ENCODE results near the gene PARL.

The PARL gene

GRCh38 chr3:183884427-183885296, at the start of gene PARL:
Gene PARL, minus strand, starts transcription at chr3:183884880. Its CDS starts 34 bp downstream, at chr3:183884846.
- peak; percentile 82 for DNase-seq

- DNase-seq, result no peak
These were observed 48.5 kb upstream of the PARL start for GRCh38 chr3:183933160-183933559.

- no peak for DNase-seq
These were observed 47.2 kb upstream of the PARL start for GRCh38 chr3:183931881-183932280.

- no peak for DNase-seq
These were observed 45.4 kb upstream of the PARL start for GRCh38 chr3:183930086-183930485.

GRCh38 chr3:183927059-183927458, 42.4 kb upstream of the PARL start:
- DNase-seq, result no peak

GRCh38 chr3:183924956-183925355, 40.3 kb upstream of the PARL start:
- DNase-seq, result no peak

GRCh38 chr3:183924543-183924942, 39.9 kb upstream of the PARL start:
- no peak for DNase-seq

- no peak for DNase-seq
These were observed 37.7 kb upstream of the PARL start for GRCh38 chr3:183922421-183922820.

GRCh38 chr3:183921096-183921495, 36.4 kb upstream of the PARL start:
- no peak for DNase-seq

- no peak for DNase-seq
These were observed 35.7 kb upstream of the PARL start for GRCh38 chr3:183920416-183920815.

GRCh38 chr3:183918178-183918577, 33.5 kb upstream of the PARL start:
- no peak for DNase-seq

- DNase-seq, result no peak
These were observed 33.1 kb upstream of the PARL start for GRCh38 chr3:183917776-183918175.

- DNase-seq, result no peak
These were observed 30.2 kb upstream of the PARL start for GRCh38 chr3:183914856-183915255.

- DNase-seq, result no peak
These were observed 28.9 kb upstream of the PARL start for GRCh38 chr3:183913580-183913920.

- DNase-seq, result no peak
These were observed 28.4 kb upstream of the PARL start for GRCh38 chr3:183912895-183913579.

GRCh38 chr3:183911763-183912506, 27.3 kb upstream of the PARL start:
- DNase-seq, result no peak

GRCh38 chr3:183911087-183911486, 26.4 kb upstream of the PARL start:
- no peak for DNase-seq

- no peak for DNase-seq
These were observed 24.4 kb upstream of the PARL start for GRCh38 chr3:183909030-183909600.

- no peak for DNase-seq
These were observed 23.2 kb upstream of the PARL start for GRCh38 chr3:183907911-183908331.

- DNase-seq, result no peak
These were observed 22.5 kb upstream of the PARL start for GRCh38 chr3:183907176-183907575.

GRCh38 chr3:183906234-183906921, 21.7 kb upstream of the PARL start:
- no peak for DNase-seq

Measured in 8988T (cell line).